Activated CD8-positive, alpha-beta T cell treated with anti-CD3 and anti-CD28 coated beads for 36 hours (primary cell): ENCODE measurements around the gene OXSR1. TPM values are rescaled to one million over a fixed set of nuclear protein-coding genes. Genes with fewer than 3 reads are reported as not detected.

Experiments used
- ATAC-seq: fragments of 200-7000 bp; cut with Tn5 transposase; one replicate; pipeline ENCODE4 v1.10.0; 2021; ENCODE audit warnings: mild to moderate bottlenecking, moderate library complexity
- CTCF ChIA-PET: fragments of 350-600 bp; sonication (Branson Sonifier 250); formaldehyde crosslinking; loops from one replicate; lab custom pipeline; 2021; ENCODE audit warnings: antibody characterized with exemption; lab: Charles Lee
- POLR2A ChIA-PET: fragments of 350-600 bp; sonication (Branson Sonifier 250); formaldehyde crosslinking; loops from one replicate; lab custom pipeline; 2021; ENCODE audit warnings: antibody characterized with exemption; lab: Charles Lee
- DNase-seq: peaks from one replicate; pipeline ENCODE4 v3.0.0-alpha.2; 2020
- H3K27ac Mint-ChIP-seq: one replicate; pipeline ENCODE4 v1.8.0; 2021; ENCODE audit warnings: mild to moderate bottlenecking, mixed read lengths
- H3K27me3 Mint-ChIP-seq: one replicate; pipeline ENCODE4 v1.8.0; 2021; ENCODE audit warnings: mixed read lengths
- H3K36me3 Mint-ChIP-seq: one replicate; pipeline ENCODE4 v1.8.0; 2021; ENCODE audit warnings: low read depth, mixed read lengths
- H3K4me1 Mint-ChIP-seq: one replicate; pipeline ENCODE4 v1.8.0; 2021; ENCODE audit warnings: low read depth, mixed read lengths
- H3K4me3 Mint-ChIP-seq: one replicate; pipeline ENCODE4 v1.8.0; 2021; ENCODE audit warnings: mild to moderate bottlenecking, moderate library complexity, mixed read lengths
- H3K9me3 Mint-ChIP-seq: one replicate; pipeline ENCODE4 v1.8.0; 2021; ENCODE audit warnings: mixed read lengths
- intact Hi-C: fragments of 100-400 bp; cut with micrococcal nuclease; formaldehyde crosslinking; loops from one replicate; pipeline ENCODE4 v1.10.0; 2022
- total RNA-seq, 2 experiments: library from RNA; stranded (reverse); gene quantifications; one replicate each; pipeline ENCODE4 v1.2.3, GENCODE V29; 2021
- TF ChIP-seq, protein P1 (sequence below): fragments of 200-600 bp; IDR thresholded peaks from one replicate; pipeline ENCODE4 v1.8.0; 2022; ENCODE audit warnings: antibody characterized with exemption, mild to moderate bottlenecking

The OXSR1 gene
- total RNA-seq, 2 experiments from 2014 or later = 56.5 to 57.9 TPM

DNA sequence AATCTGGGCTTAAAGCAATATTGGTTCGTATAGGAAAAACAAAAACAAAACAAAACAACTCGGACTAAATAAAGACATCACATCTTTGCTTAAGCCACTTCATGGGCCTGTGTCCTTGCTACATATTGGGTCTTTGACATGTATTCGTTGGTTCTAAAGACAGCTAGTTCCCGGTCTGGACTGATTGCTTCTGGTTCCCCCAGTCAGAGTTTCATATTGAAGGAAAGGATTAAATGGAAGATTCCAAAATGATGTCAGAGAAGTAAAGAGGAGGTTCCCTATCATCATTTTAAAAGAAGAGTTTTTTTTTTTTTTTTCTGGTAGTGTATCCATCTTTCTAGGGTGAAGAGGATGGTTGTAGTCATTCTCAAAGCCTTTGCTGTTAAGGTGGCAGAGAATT is 2.3 kb downstream of the OXSR1 start:
- Mint-ChIP-seq H3K27ac (peak overlapping the region; percentile 35), H3K9me3 (no peaks in the 10 kb centered on the region), H3K27me3 (no peaks in the 10 kb centered on the region), H3K4me3 (peak overlapping the region; percentile 93), H3K36me3 (peaks cover 32% of the 10 kb centered on the region), H3K4me1 (peaks cover 65% of the 10 kb centered on the region)
- DNase-seq (no peak), ATAC-seq (no peak)
- TF ChIP-seq, protein P1, sequence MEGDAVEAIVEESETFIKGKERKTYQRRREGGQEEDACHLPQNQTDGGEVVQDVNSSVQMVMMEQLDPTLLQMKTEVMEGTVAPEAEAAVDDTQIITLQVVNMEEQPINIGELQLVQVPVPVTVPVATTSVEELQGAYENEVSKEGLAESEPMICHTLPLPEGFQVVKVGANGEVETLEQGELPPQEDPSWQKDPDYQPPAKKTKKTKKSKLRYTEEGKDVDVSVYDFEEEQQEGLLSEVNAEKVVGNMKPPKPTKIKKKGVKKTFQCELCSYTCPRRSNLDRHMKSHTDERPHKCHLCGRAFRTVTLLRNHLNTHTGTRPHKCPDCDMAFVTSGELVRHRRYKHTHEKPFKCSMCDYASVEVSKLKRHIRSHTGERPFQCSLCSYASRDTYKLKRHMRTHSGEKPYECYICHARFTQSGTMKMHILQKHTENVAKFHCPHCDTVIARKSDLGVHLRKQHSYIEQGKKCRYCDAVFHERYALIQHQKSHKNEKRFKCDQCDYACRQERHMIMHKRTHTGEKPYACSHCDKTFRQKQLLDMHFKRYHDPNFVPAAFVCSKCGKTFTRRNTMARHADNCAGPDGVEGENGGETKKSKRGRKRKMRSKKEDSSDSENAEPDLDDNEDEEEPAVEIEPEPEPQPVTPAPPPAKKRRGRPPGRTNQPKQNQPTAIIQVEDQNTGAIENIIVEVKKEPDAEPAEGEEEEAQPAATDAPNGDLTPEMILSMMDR = no peak
- ChIA-PET CTCF (no interaction called here), POLR2A (interaction anchor here (0.9 to 6.0 kb wide), 2 partner anchors 29 to 37 kb away, joined by 3 to 67 read pairs; partner anchors contain the start of genes ACAA1 and MYD88)
- intact Hi-C loops = no loop called here

GRCh38 chr3:38168151-38169026 is 3.1 kb downstream of the OXSR1 start:
- DNase-seq (no peak), ATAC-seq (no peak)
- no peak overlapping the region for H3K4me3 Mint-ChIP-seq
- no peaks in the 10 kb centered on the region for H3K27me3 Mint-ChIP-seq
- peaks cover 32% of the 10 kb centered on the region for H3K36me3 Mint-ChIP-seq
- CTCF ChIA-PET = no interaction called here
- POLR2A ChIA-PET = interaction anchor here (6.0 kb wide), 1 partner anchor 30 kb away, joined by 67 read pairs; the partner anchor contains the start of genes ACAA1 and MYD88
- H3K27ac Mint-ChIP-seq = peak overlapping the region; percentile 70
- TF ChIP-seq, protein P1 = no peak
- H3K4me1 Mint-ChIP-seq = peaks cover 70% of the 10 kb centered on the region
- intact Hi-C loops = no loop called here
- no peaks in the 10 kb centered on the region for H3K9me3 Mint-ChIP-seq

GRCh38 chr3:38169027-38169317 is 3.6 kb downstream of the OXSR1 start:
- DNase-seq (no peak), ATAC-seq (no peak)
- ChIA-PET POLR2A (interaction anchor here (0.8 kb wide), 1 partner anchor 11 kb away, joined by 3 read pairs; no protein-coding TSS in a partner anchor), CTCF (no interaction called here)
- Mint-ChIP-seq H3K27ac (peak overlapping the region; percentile 70), H3K27me3 (no peaks in the 10 kb centered on the region), H3K4me3 (no peak overlapping the region), H3K4me1 (peaks cover 71% of the 10 kb centered on the region), H3K36me3 (peaks cover 32% of the 10 kb centered on the region), H3K9me3 (no peaks in the 10 kb centered on the region)
- intact Hi-C loops = no loop called here
- TF ChIP-seq, protein P1 = no peak

DNA sequence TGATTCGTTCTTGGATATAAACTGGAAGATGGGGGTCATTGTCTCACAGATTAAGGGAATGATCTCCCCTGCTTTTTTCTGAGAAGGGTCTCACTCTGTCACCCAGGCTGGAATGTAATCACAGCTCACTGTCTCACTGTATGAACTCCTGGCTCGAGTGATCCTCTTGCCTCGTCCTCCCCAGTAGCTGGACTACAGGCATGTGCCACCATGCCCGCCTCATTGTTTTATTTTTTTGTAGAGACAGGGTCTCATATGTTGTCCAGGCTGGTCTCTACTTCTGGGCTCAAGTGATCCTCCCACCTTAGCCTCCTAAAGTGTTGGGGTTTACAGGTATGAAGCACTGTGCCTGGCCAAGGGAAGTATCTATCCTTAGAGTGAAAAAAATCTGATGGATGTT is 5.4 kb downstream of the OXSR1 start:
- intact Hi-C loops = no loop called here
- DNase-seq (no peak), ATAC-seq (no peak)
- CTCF ChIA-PET = interaction anchor here (0.9 to 1.5 kb wide), 5 partner anchors 11 to 51 kb away, joined by 3 to 4 read pairs (median 3); partner anchors contain the start of gene ACAA1
- Mint-ChIP-seq H3K9me3 (no peaks in the 10 kb centered on the region), H3K36me3 (peaks cover 27% of the 10 kb centered on the region), H3K27me3 (no peaks in the 10 kb centered on the region), H3K4me3 (no peak overlapping the region), H3K27ac (no peak overlapping the region), H3K4me1 (peaks cover 77% of the 10 kb centered on the region)
- TF ChIP-seq, protein P1 = no peak
- POLR2A ChIA-PET = interaction anchor here (1.7 to 2.4 kb wide), 2 partner anchors 28 to 34 kb away, joined by 7 to 8 read pairs; partner anchors contain the start of gene ACAA1

- ChIA-PET CTCF (interaction anchor here (0.7 to 1.5 kb wide), 6 partner anchors 10 to 204 kb away, joined by 3 to 4 read pairs (median 4); partner anchors contain the start of gene ACAA1), POLR2A (interaction anchor here (0.6 to 2.4 kb wide), 3 partner anchors 29 to 325 kb away, joined by 4 to 8 read pairs (median 7); partner anchors contain the start of gene ACAA1)
- TF ChIP-seq, protein P1 = no peak
- Mint-ChIP-seq H3K36me3 (peaks cover 21% of the 10 kb centered on the region), H3K27ac (no peak overlapping the region), H3K4me1 (peaks cover 78% of the 10 kb centered on the region), H3K27me3 (no peaks in the 10 kb centered on the region), H3K4me3 (no peak overlapping the region), H3K9me3 (no peaks in the 10 kb centered on the region)
- ATAC-seq = no peak
- intact Hi-C loops = no loop called here
- DNase-seq = no peak
Observed at GRCh38 chr3:38171622-38172021, 6.3 kb downstream of the OXSR1 start.
